ENCODE data around the gene MPPED2. TPM values are rescaled to one million over a fixed set of nuclear protein-coding genes. Genes with fewer than 3 reads are reported as not detected.
A peak's percentile ranks its signal among the peaks of the same experiment; 100 is the strongest.

Gene MPPED2
- total and polyA plus RNA-seq, 2 donors (not counting 3 experiments of a cell fraction or from before 2014, with no cell fraction given): not detected

- TF ChIP-seq CTCF (IDR thresholded peaks at IDR 0.05; ENCODE audit: extremely low read depth in 1 of 2, insufficient read depth in 1 of 2, low read depth in 1 of 2, low read length in 2 of 2): no peak
- no peak for TF ChIP-seq POLR2AphosphoS5 (IDR thresholded peaks at IDR 0.05; ENCODE audit: insufficient read depth, low read depth, low read length)
- no peak for TF ChIP-seq FOS (IDR thresholded peaks at IDR 0.05; ENCODE audit: borderline replicate concordance, insufficient read depth, low read length)
- no peak for TF ChIP-seq EZH2 (IDR thresholded peaks at IDR 0.05; ENCODE audit: borderline replicate concordance, low read depth, low read length, severe bottlenecking)
- no peak for TF ChIP-seq MYC (IDR thresholded peaks at IDR 0.05; ENCODE audit: low read depth, low read length)
- no peak for TF ChIP-seq MAX (IDR thresholded peaks at IDR 0.05; ENCODE audit: insufficient read depth, insufficient read length)
- no peak for TF ChIP-seq GATA2 (IDR thresholded peaks at IDR 0.05; ENCODE audit: insufficient read depth, insufficient read length, low read depth, low read length)
- no peak for TF ChIP-seq JUN (IDR thresholded peaks at IDR 0.05; ENCODE audit: borderline replicate concordance, insufficient read depth, insufficient read length, low read depth)
- no peak for TF ChIP-seq POLR2A (IDR thresholded peaks at IDR 0.05; ENCODE audit: low read depth, low read length)
- peak; percentile 36 for DNase-seq (ENCODE audit: low read depth, low spot score)
- no peak overlapping the region for H2AFZ ChIP-seq (ENCODE audit: low read depth, low read length)
- no peak overlapping the region for H3K4me2 ChIP-seq (ENCODE audit: insufficient read depth, low read length)
- H3K9ac ChIP-seq (replicated peaks; ENCODE audit: extremely low read depth, insufficient read depth, low read length): no peak overlapping the region
- H3K4me3 ChIP-seq (replicated peaks in 1 of 3; ENCODE audit: insufficient read depth in 1 of 3, low read depth in 1 of 3, low read length in 3 of 3): no peak overlapping the region
- no peak for FAIRE-seq
- no peak overlapping the region for H3K27ac ChIP-seq (ENCODE audit: insufficient read depth, low read depth, low read length)
- no peaks in the 10 kb centered on the region for H3K27me3 ChIP-seq (ENCODE audit: control insufficient read depth in 2 of 2, insufficient read depth in 2 of 2, low read length in 2 of 2)
- no peaks in the 10 kb centered on the region for H3K36me3 ChIP-seq (ENCODE audit: control insufficient read depth in 2 of 2, extremely low read depth in 1 of 2, insufficient read depth in 2 of 2, low read length in 2 of 2)
- H4K20me1 ChIP-seq (replicated peaks; ENCODE audit: control insufficient read depth, extremely low read depth, insufficient read depth, low read length): no peaks in the 10 kb centered on the region
- H3K79me2 ChIP-seq (ENCODE audit: control insufficient read depth, insufficient read depth, low read length): no peaks in the 10 kb centered on the region
- intact Hi-C loops (cut with micrococcal nuclease): no loop called here
- no peaks in the 10 kb centered on the region for H3K9me3 ChIP-seq (replicated peaks; ENCODE audit: control insufficient read depth, insufficient read depth, low read length)
- BruUV-seq (replicated peaks): no TSS peak
- POLR2A ChIA-PET: no interaction called here
- H3K9me1 ChIP-seq (replicated peaks; ENCODE audit: control insufficient read depth, extremely low read depth, insufficient read depth, low read length): no peaks in the 10 kb centered on the region
- dilution Hi-C loops (cut with MboI; ENCODE audit: extremely low pct_ligation_motif_present, low sequenced_read_pairs): no loop called here
- no peaks in the 10 kb centered on the region for H3K4me1 ChIP-seq (ENCODE audit: control insufficient read depth, extremely low read depth, insufficient read depth, low read length)
- CTCF ChIA-PET: no interaction called here
Measured at GRCh38 chr11:30488304-30488998, 97.7 kb downstream of the MPPED2 start.
